H1 (cell line): ENCODE data around the gene SLC39A7. TPM values are rescaled to one million over a fixed set of nuclear protein-coding genes. Genes with fewer than 3 reads are reported as not detected.

Experiments used
- CTCF ChIA-PET: fragments of 300-600 bp; sonication (Branson Sonifier 250); formaldehyde crosslinking; loops from one replicate; lab custom pipeline; 2021; ENCODE audit not compliant: partially characterized antibody; lab: Charles Lee
- POLR2A ChIA-PET: fragments of 300-600 bp; sonication (Branson Sonifier 250); formaldehyde crosslinking; loops from one replicate; lab custom pipeline; 2021; ENCODE audit warnings: inconsistent platforms; ENCODE audit not compliant: partially characterized antibody; lab: Charles Lee
- DNase-seq, 2 experiments: peaks; one replicate each; pipeline versions ENCODE4 v3.0.0 to v3.0.0-alpha.2; 2010 to 2022; ENCODE audit warnings: low spot score in 2 of 2, low read depth in 1 of 2, mixed read lengths in 1 of 2
- FAIRE-seq: peaks from 2 replicates; lab custom pipeline; 2011; peaks lifted over from hg19 to GRCh38; lab: Jason Lieb, UNC
- H2AFZ ChIP-seq: 2 replicates; pipeline ENCODE4 v1.8.1; 2012; ENCODE audit warnings: low read length, inconsistent platforms
- H2AK5ac ChIP-seq: 2 replicates; pipeline ENCODE4 v1.6.1; 2013; ENCODE audit warnings: low read depth, low read length
- H2BK120ac ChIP-seq: replicated peaks from 2 replicates; pipeline ENCODE3; 2013; ENCODE audit warnings: low read depth, low read length, inconsistent platforms
- H2BK12ac ChIP-seq: 2 replicates; pipeline ENCODE4 v1.6.1; 2013; ENCODE audit warnings: low read depth, low read length
- H2BK15ac ChIP-seq: 2 replicates; pipeline ENCODE4 v1.6.1; 2013; ENCODE audit warnings: low read length
- H2BK20ac ChIP-seq: 2 replicates; pipeline ENCODE4 v1.6.1; 2013; ENCODE audit warnings: low read length
- H2BK5ac ChIP-seq: 2 replicates; pipeline ENCODE4 v1.6.1; 2013; ENCODE audit warnings: low read depth, low read length
- H3K14ac ChIP-seq: 2 replicates; pipeline ENCODE4 v1.6.1; 2013; ENCODE audit warnings: inconsistent platforms; ENCODE audit not compliant: insufficient read length
- H3K18ac ChIP-seq: 2 replicates; pipeline ENCODE4 v1.6.1; 2013; ENCODE audit warnings: low read length; ENCODE audit errors: extremely low read depth
- H3K23ac ChIP-seq: 2 replicates; pipeline ENCODE4 v1.6.1; 2013; ENCODE audit warnings: inconsistent platforms; ENCODE audit not compliant: insufficient read length
- H3K23me2 ChIP-seq: 2 replicates; pipeline ENCODE4 v1.6.1; 2013; ENCODE audit warnings: low read depth, low read length
- H3K27ac ChIP-seq: 2 replicates; pipeline ENCODE4 v1.6.1; 2011; ENCODE audit warnings: low read depth, low read length, inconsistent platforms
- H3K27me3 ChIP-seq, 4 experiments: replicated peaks in 1 of 4; 1 replicate in 1 of 4; 2 replicates in 3 of 4; pipeline versions ENCODE4 v1.6.1 to v1.8.1; 2011 to 2013; ENCODE audit warnings: low read length in 3 of 4, mild to moderate bottlenecking in 3 of 4, inconsistent platforms in 2 of 4, mixed read lengths in 2 of 4, moderate library complexity in 1 of 4; ENCODE audit not compliant: control insufficient read depth in 3 of 4, insufficient read depth in 3 of 4; ENCODE audit errors: extremely low read depth in 1 of 4
- H3K36me3 ChIP-seq, 4 experiments: 2 replicates each; pipeline versions ENCODE4 v1.6.1 to v1.8.1; 2011 to 2013; ENCODE audit warnings: mild to moderate bottlenecking in 4 of 4, low read length in 3 of 4, moderate library complexity in 2 of 4, control low read depth in 1 of 4, inconsistent platforms in 1 of 4; ENCODE audit not compliant: insufficient read depth in 4 of 4, control insufficient read depth in 2 of 4
- H3K4ac ChIP-seq: replicated peaks from 2 replicates; pipeline ENCODE3; 2013; ENCODE audit warnings: low read length, low read depth, mixed read lengths, inconsistent platforms; ENCODE audit not compliant: insufficient read length
- H3K4me1 ChIP-seq, 4 experiments: replicated peaks in 1 of 4; 1 replicate in 1 of 4; 2 replicates in 3 of 4; pipeline versions ENCODE4 v1.6.1 to v1.8.1; 2011 to 2013; ENCODE audit warnings: low read length in 3 of 4, inconsistent platforms in 2 of 4, mixed read lengths in 1 of 4; ENCODE audit not compliant: insufficient read depth in 4 of 4, control insufficient read depth in 3 of 4
- H3K4me2 ChIP-seq, 2 experiments: 2 replicates each; pipeline versions ENCODE4 v1.6.1 to v1.8.1; 2011 to 2013; ENCODE audit warnings: low read depth in 2 of 2, low read length in 2 of 2, control low read depth in 1 of 2, inconsistent platforms in 1 of 2, mild to moderate bottlenecking in 1 of 2; ENCODE audit not compliant: insufficient read depth in 1 of 2
- H3K4me3 ChIP-seq, 4 experiments: fragments of 200-600, 300-600 bp in 1 of 4; sonication (generic), shearing (Covaris generic), sonication (Bioruptor Twin) in 1 of 4; 2 replicates each; pipeline versions ENCODE4 v1.5.1 to v1.8.1; 2011 to 2016; ENCODE audit warnings: low read length in 4 of 4, low read depth in 3 of 4, control low read depth in 2 of 4, inconsistent platforms in 2 of 4, mild to moderate bottlenecking in 2 of 4, mixed read lengths in 1 of 4, moderate library complexity in 1 of 4; ENCODE audit not compliant: insufficient read depth in 2 of 4; ENCODE audit errors: extremely low read depth in 1 of 4
- H3K56ac ChIP-seq: replicated peaks from 2 replicates; pipeline ENCODE3; 2013; ENCODE audit warnings: low read depth, mild to moderate bottlenecking, mixed read lengths, low read length, inconsistent platforms; ENCODE audit not compliant: insufficient read length
- H3K79me1 ChIP-seq: 2 replicates; pipeline ENCODE4 v1.6.1; 2013; ENCODE audit warnings: low read depth, low read length, control low read depth
- H3K79me2 ChIP-seq, 2 experiments: 2 replicates each; pipeline versions ENCODE4 v1.6.1 to v1.8.1; 2012 to 2013; ENCODE audit warnings: low read length in 2 of 2, mild to moderate bottlenecking in 2 of 2, inconsistent platforms in 1 of 2; ENCODE audit not compliant: insufficient read depth in 2 of 2, control insufficient read depth in 1 of 2
- H3K9ac ChIP-seq, 4 experiments: replicated peaks in 1 of 4; 1 replicate in 1 of 4; 2 replicates in 3 of 4; pipeline versions ENCODE4 v1.6.1 to v1.8.1; 2011 to 2013; ENCODE audit warnings: low read depth in 3 of 4, low read length in 3 of 4, control low read depth in 2 of 4, mild to moderate bottlenecking in 2 of 4, moderate library complexity in 2 of 4, inconsistent platforms in 1 of 4; ENCODE audit errors: extremely low read depth in 1 of 4
- H3K9me3 ChIP-seq, 2 experiments: 2 replicates each; pipeline versions ENCODE4 v1.6.1 to v1.8.1; 2012 to 2013; ENCODE audit warnings: mild to moderate bottlenecking in 2 of 2, moderate library complexity in 2 of 2, control low read depth in 1 of 2, inconsistent platforms in 1 of 2, low read depth in 1 of 2, low read length in 1 of 2, mixed read lengths in 1 of 2; ENCODE audit not compliant: insufficient read depth in 2 of 2
- H4K20me1 ChIP-seq, 2 experiments: replicated peaks in 1 of 2; 2 replicates each; pipeline versions ENCODE3 to v1.8.1; 2011 to 2013; ENCODE audit warnings: inconsistent platforms in 2 of 2, low read length in 2 of 2, mild to moderate bottlenecking in 1 of 2; ENCODE audit not compliant: insufficient read depth in 2 of 2, control insufficient read depth in 1 of 2
- H4K5ac ChIP-seq: 2 replicates; pipeline ENCODE4 v1.6.1; 2013; ENCODE audit warnings: low read length, low read depth, mixed read lengths, inconsistent platforms; ENCODE audit not compliant: insufficient read length
- H4K8ac ChIP-seq: 2 replicates; pipeline ENCODE4 v1.8.0; 2013; ENCODE audit warnings: mild to moderate bottlenecking, moderate library complexity, low read length, inconsistent platforms; ENCODE audit not compliant: insufficient read depth; ENCODE audit errors: extremely low read depth
- H4K91ac ChIP-seq: replicated peaks from 2 replicates; pipeline ENCODE3; 2013; ENCODE audit warnings: low read length, mixed read lengths, inconsistent platforms; ENCODE audit not compliant: insufficient read length
- GABPA ChIP-seq: IDR thresholded peaks from 2 replicates; pipeline ENCODE4 v1.6.1; 2011; ENCODE audit warnings: mild to moderate bottlenecking, low read length, moderate library complexity, borderline replicate concordance; ENCODE audit not compliant: insufficient read depth
- PHF8 ChIP-seq: fragments of 200-600 bp; sonication (generic); conservative IDR thresholded peaks from 2 replicates; pipeline ENCODE4 v1.7.1; 2012; ENCODE audit warnings: low read depth, mild to moderate bottlenecking, inconsistent platforms, low read length, moderate library complexity
- SP1 ChIP-seq: IDR thresholded peaks from 2 replicates; pipeline ENCODE4 v1.6.1; 2011; ENCODE audit warnings: low read depth, low read length
- TEAD4 ChIP-seq: IDR thresholded peaks from 2 replicates; pipeline ENCODE4 v1.6.1; 2012; ENCODE audit warnings: low read depth, low read length, inconsistent platforms, mixed read lengths
- WGBS, 2 experiments: shearing (Covaris generic) in 1 of 2; methylation state at CpG; one replicate each; pipeline versions ENCODE4 v1.1.6 to v1.1.7; 2013 to 2015; ENCODE audit warnings: low lambda C conversion rate in 2 of 2, mixed read lengths in 2 of 2, inconsistent platforms in 1 of 2, low coverage in 1 of 2, missing lambda C conversion rate in 1 of 2; ENCODE audit not compliant: insufficient replicate concordance in 2 of 2, insufficient coverage in 1 of 2, insufficient read length in 1 of 2; ENCODE audit errors: extremely low coverage in 1 of 2, missing lambda C conversion rate in 1 of 2; 5-methylcytosine and 5-hydroxymethylcytosine counted together
- polyA plus RNA-seq, 7 experiments: library from polyadenylated mRNA; depleted of rRNA in 3 of 7; stranded (reverse) in 5 of 7; unstranded in 2 of 7; fragments of >200 nt in 5 of 7; fragments of 200-250 nt in 2 of 7; gene quantifications; 1 replicate in 5 of 7; 2 replicates in 1 of 7; 4 replicates in 1 of 7; pipeline versions ENCODE4 v1.2.1 to v1.2.3, GENCODE V29; 2011 to 2013; ENCODE audit warnings: missing spikeins in 2 of 7, mixed read lengths in 2 of 7
- total RNA-seq: library from RNA; stranded (reverse); fragmentation: NEBNext Ultra II Directional; extraction: Animal tissue kit (Norgen Biotek cat#: 25700); gene quantifications from 2 replicates; pipeline ENCODE4 v1.2.1, GENCODE V29; 2021
- TF ChIP-seq, protein P1 (sequence below), 3 experiments: IDR thresholded peaks; 1 replicate in 2 of 3; 2 replicates in 1 of 3; pipeline versions ENCODE4 v1.5.1 to v1.6.1; 2011; ENCODE audit warnings: low read length in 3 of 3, mild to moderate bottlenecking in 3 of 3, inconsistent platforms in 2 of 3, low read depth in 1 of 3, moderate library complexity in 1 of 3; ENCODE audit not compliant: insufficient read depth in 1 of 3; ENCODE audit errors: control extremely low read depth in 1 of 3

SLC39A7 gene
- total and polyA plus RNA-seq, 2 of the 8 experiments (the other 6 are each of a cell fraction or from before 2014, with no cell fraction given): 63.3 to 123 TPM

DNA sequence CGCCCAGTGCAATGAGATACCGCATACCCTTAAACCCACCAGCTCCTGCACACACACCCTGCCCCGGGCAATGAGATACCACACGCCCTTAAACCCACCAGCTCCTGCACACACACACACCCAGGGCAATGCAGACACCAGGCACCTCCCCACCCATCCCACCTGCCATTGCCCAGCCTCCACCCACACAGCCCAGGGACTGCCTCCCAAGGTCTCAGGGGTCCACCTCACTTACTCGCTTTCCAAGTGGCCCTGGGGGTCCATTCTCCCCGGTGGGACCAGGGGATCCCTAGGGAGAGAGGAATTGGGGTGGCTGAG, 32.4 kb upstream of the SLC39A7 start:
- Histone ChIP-seq H3K4me1 (no peaks in the 10 kb centered on the region; a peak in 2 of 7 replicates), H3K4ac (no peak overlapping the region), H3K56ac (no peak overlapping the region), H2BK5ac (0 out of 2 replicates have a peak overlapping the region, but pooled peaks have one; percentile 35), H4K20me1 (no peaks in the 10 kb centered on the region), H2BK12ac (no peak overlapping the region), H3K23me2 (no peaks in the 10 kb centered on the region), H3K79me1 (no peaks in the 10 kb centered on the region), H2BK20ac (no peak overlapping the region), H3K27ac (no peak overlapping the region), H3K18ac (no peak overlapping the region), H3K4me3 (no peak overlapping the region), H2BK15ac (no peak overlapping the region), H3K36me3 (no peaks in the 10 kb centered on the region), H4K8ac (no peak overlapping the region), H3K27me3 (no peaks in the 10 kb centered on the region), H3K14ac (no peak overlapping the region), H3K9me3 (no peaks in the 10 kb centered on the region), H2AK5ac (no peak overlapping the region), H4K5ac (no peak overlapping the region), H3K9ac (no peak overlapping the region), H3K23ac (no peak overlapping the region), H2AFZ (no peak overlapping the region), H3K4me2 (no peak overlapping the region), H2BK120ac (no peak overlapping the region), H4K91ac (no peak overlapping the region), H3K79me2 (no peaks in the 10 kb centered on the region)
- no peak for DNase-seq
- ChIA-PET POLR2A (interaction anchor here (0.7 kb wide), 1 partner anchor 19 kb away, joined by 3 read pairs; no protein-coding TSS in a partner anchor), CTCF (interaction anchor here (0.7 to 1.2 kb wide), 4 partner anchors 19 to 79 kb away, joined by 3 read pairs; no protein-coding TSS in a partner anchor)
- WGBS, 2 experiments: 79% methylated on average over 6 of the region's 6 CpGs; no CpG with 5 or more reads in 1 of the 2 experiments
- TF ChIP-seq GABPA: no peak
- TF ChIP-seq, protein P1, sequence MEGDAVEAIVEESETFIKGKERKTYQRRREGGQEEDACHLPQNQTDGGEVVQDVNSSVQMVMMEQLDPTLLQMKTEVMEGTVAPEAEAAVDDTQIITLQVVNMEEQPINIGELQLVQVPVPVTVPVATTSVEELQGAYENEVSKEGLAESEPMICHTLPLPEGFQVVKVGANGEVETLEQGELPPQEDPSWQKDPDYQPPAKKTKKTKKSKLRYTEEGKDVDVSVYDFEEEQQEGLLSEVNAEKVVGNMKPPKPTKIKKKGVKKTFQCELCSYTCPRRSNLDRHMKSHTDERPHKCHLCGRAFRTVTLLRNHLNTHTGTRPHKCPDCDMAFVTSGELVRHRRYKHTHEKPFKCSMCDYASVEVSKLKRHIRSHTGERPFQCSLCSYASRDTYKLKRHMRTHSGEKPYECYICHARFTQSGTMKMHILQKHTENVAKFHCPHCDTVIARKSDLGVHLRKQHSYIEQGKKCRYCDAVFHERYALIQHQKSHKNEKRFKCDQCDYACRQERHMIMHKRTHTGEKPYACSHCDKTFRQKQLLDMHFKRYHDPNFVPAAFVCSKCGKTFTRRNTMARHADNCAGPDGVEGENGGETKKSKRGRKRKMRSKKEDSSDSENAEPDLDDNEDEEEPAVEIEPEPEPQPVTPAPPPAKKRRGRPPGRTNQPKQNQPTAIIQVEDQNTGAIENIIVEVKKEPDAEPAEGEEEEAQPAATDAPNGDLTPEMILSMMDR (IDR thresholded peaks at IDR 0.05; ENCODE audit: control extremely low read depth in 1 of 3, insufficient read depth in 1 of 3, low read depth in 1 of 3, low read length in 3 of 3): no peak
- no peak for TF ChIP-seq TEAD4
- no peak for TF ChIP-seq PHF8
- TF ChIP-seq SP1: no peak
- FAIRE-seq: no peak
